IMR-90 (cell line): ENCODE data around the gene PJA2. TPM values are rescaled to one million over a fixed set of nuclear protein-coding genes. Genes with fewer than 3 reads are reported as not detected.

Experiments used
- ATAC-seq: fragments of 200-7000 bp; cut with Tn5 transposase; 2 replicates; pipeline ENCODE4 v1.9.1; 2020; ENCODE audit warnings: low read depth, mild to moderate bottlenecking, moderate library complexity
- BruUV-seq: library from RNA; stranded (reverse); fragments of 400-500 nt; replicated peaks from 2 replicates; lab custom pipeline; 2021; lab: Mats Ljungman, UMichigan
- CTCF ChIA-PET: fragments of 300-600 bp; formaldehyde crosslinking; extraction: SDS; loops from one replicate; lab custom pipeline; 2021; ENCODE audit warnings: antibody characterized with exemption; lab: Yijun Ruan, JAX
- POLR2A ChIA-PET: fragments of 300-600 bp; sonication (Branson Sonifier 250); formaldehyde crosslinking; loops from one replicate; lab custom pipeline; 2022; ENCODE audit warnings: antibody characterized with exemption; ENCODE audit not compliant: unreplicated experiment; lab: Charles Lee
- DNase-seq: peaks from one replicate; pipeline ENCODE4 v3.0.0; 2013
- H2AFZ ChIP-seq: replicated peaks from 2 replicates; pipeline ENCODE3; 2013; ENCODE audit warnings: low read length, mild to moderate bottlenecking; ENCODE audit not compliant: poor library complexity
- H2AK5ac ChIP-seq: 2 replicates; pipeline ENCODE4 v1.6.1; 2013; ENCODE audit warnings: low read depth, low read length, inconsistent platforms
- H2AK9ac ChIP-seq: replicated peaks from 2 replicates; pipeline ENCODE3; 2013; ENCODE audit warnings: mild to moderate bottlenecking, low read depth, low read length, moderate library complexity; ENCODE audit not compliant: poor library complexity
- H2BK120ac ChIP-seq: 2 replicates; pipeline ENCODE4 v1.6.1; 2013; ENCODE audit warnings: low read depth, low read length, inconsistent platforms
- H2BK15ac ChIP-seq: 3 replicates; pipeline ENCODE4 v1.6.1; 2013; ENCODE audit warnings: low read depth, low read length, inconsistent platforms
- H2BK20ac ChIP-seq: 2 replicates; pipeline ENCODE4 v1.6.1; 2013; ENCODE audit warnings: low read depth, mild to moderate bottlenecking, inconsistent platforms, low read length, moderate library complexity
- H2BK5ac ChIP-seq: 2 replicates; pipeline ENCODE4 v1.6.1; 2013; ENCODE audit warnings: mild to moderate bottlenecking, low read depth, low read length, inconsistent platforms; ENCODE audit not compliant: poor library complexity, severe bottlenecking
- H3K14ac ChIP-seq: replicated peaks from 2 replicates; pipeline ENCODE4 v1.6.1; 2013; ENCODE audit warnings: low read depth, low read length, inconsistent platforms
- H3K18ac ChIP-seq: 2 replicates; pipeline ENCODE4 v1.6.1; 2013; ENCODE audit warnings: low read depth, low read length, control low read depth
- H3K23ac ChIP-seq: 2 replicates; pipeline ENCODE4 v1.6.1; 2013; ENCODE audit warnings: low read depth, low read length, inconsistent platforms
- H3K27ac ChIP-seq: 2 replicates; pipeline ENCODE4 v1.5.1; 2013; ENCODE audit warnings: mild to moderate bottlenecking, control low read depth, low read length; ENCODE audit not compliant: insufficient read depth
- H3K27me3 ChIP-seq: 2 replicates; pipeline ENCODE4 v1.6.1; 2013; ENCODE audit warnings: low read length; ENCODE audit not compliant: control insufficient read depth, insufficient read depth
- H3K36me3 ChIP-seq: 2 replicates; pipeline ENCODE4 v1.6.1; 2013; ENCODE audit warnings: low read length, mixed read lengths; ENCODE audit not compliant: control insufficient read depth, insufficient read depth
- H3K4ac ChIP-seq: 2 replicates; pipeline ENCODE4 v1.6.1; 2013; ENCODE audit warnings: low read depth, low read length, inconsistent platforms
- H3K4me1 ChIP-seq: 2 replicates; pipeline ENCODE4 v1.6.1; 2013; ENCODE audit warnings: low read length, mixed read lengths; ENCODE audit not compliant: control insufficient read depth, insufficient read depth
- H3K4me2 ChIP-seq: 2 replicates; pipeline ENCODE4 v1.6.1; 2013; ENCODE audit warnings: low read depth, mild to moderate bottlenecking, control low read depth, low read length, moderate library complexity
- H3K4me3 ChIP-seq: 2 replicates; pipeline ENCODE4 v1.5.1; 2013; ENCODE audit warnings: low read depth, mild to moderate bottlenecking, control low read depth, low read length, moderate library complexity; ENCODE audit not compliant: insufficient read depth
- H3K56ac ChIP-seq: 2 replicates; pipeline ENCODE4 v1.6.1; 2013; ENCODE audit warnings: low read length, inconsistent platforms; ENCODE audit not compliant: insufficient read depth; ENCODE audit errors: extremely low read depth
- H3K79me1 ChIP-seq, 2 experiments: 2 replicates each; pipeline ENCODE4 v1.6.1; 2013; ENCODE audit warnings: low read length in 2 of 2, inconsistent platforms in 1 of 2, low read depth in 1 of 2
- H3K9ac ChIP-seq: 2 replicates; pipeline ENCODE4 v1.6.1; 2013; ENCODE audit warnings: low read depth, low read length, control low read depth
- H3K9me1 ChIP-seq: 2 replicates; pipeline ENCODE4 v1.6.1; 2013; ENCODE audit warnings: low read length, inconsistent platforms; ENCODE audit not compliant: insufficient read depth
- H3K9me3 ChIP-seq: 2 replicates; pipeline ENCODE4 v1.6.1; 2013; ENCODE audit warnings: low read length; ENCODE audit not compliant: control insufficient read depth, insufficient read depth
- H4K20me1 ChIP-seq: 2 replicates; pipeline ENCODE4 v1.6.1; 2013; ENCODE audit warnings: low read length, inconsistent platforms; ENCODE audit not compliant: insufficient read depth
- H4K5ac ChIP-seq: 2 replicates; pipeline ENCODE4 v1.6.1; 2013; ENCODE audit warnings: mild to moderate bottlenecking, low read depth, low read length, control low read depth
- H4K8ac ChIP-seq, 2 experiments: 2 replicates each; pipeline ENCODE4 v1.6.1; 2013; ENCODE audit warnings: low read depth in 2 of 2, low read length in 2 of 2, control low read depth in 1 of 2, inconsistent platforms in 1 of 2
- H4K91ac ChIP-seq: 2 replicates; pipeline ENCODE4 v1.6.1; 2013; ENCODE audit warnings: low read depth, low read length, inconsistent platforms; ENCODE audit not compliant: insufficient read depth
- CEBPB ChIP-seq: IDR thresholded peaks from 2 replicates; pipeline ENCODE4 v1.6.1; 2012; ENCODE audit warnings: low read depth, low read length, improper control_type of control experiment
- FOS ChIP-seq: fragments of 150-350 bp; IDR thresholded peaks from 2 replicates; pipeline ENCODE4 v1.6.1; 2016; ENCODE audit warnings: low read depth, low read length
- WGBS, 2 experiments: methylation state at CpG; one replicate each; pipeline versions ENCODE4 v1.1.5 to v1.1.7; 2013; ENCODE audit warnings: missing lambda C conversion rate in 2 of 2; ENCODE audit not compliant: insufficient read length in 1 of 2; ENCODE audit errors: extremely low coverage in 2 of 2; 5-methylcytosine and 5-hydroxymethylcytosine counted together
- dilution Hi-C: fragments of 300-500 bp; cut with HindIII; formaldehyde crosslinking; loops from one replicate; pipeline ENCODE4 v1.14.3; 2018; ENCODE audit warnings: low sequenced_read_pairs; ENCODE audit not compliant: unreplicated experiment
- in situ Hi-C: fragments of 300-500 bp; cut with MboI; formaldehyde crosslinking; loops from 3 replicates; pipeline ENCODE4 v1.14.3; 2019; ENCODE audit warnings: low sequenced_read_pairs, inconsistent platforms, mixed read lengths
- intact Hi-C: fragments of 100-400 bp; cut with micrococcal nuclease; formaldehyde crosslinking; loops from 2 replicates; pipeline ENCODE4 v1.10.0; 2022
- polyA plus RNA-seq, 3 experiments: library from polyadenylated mRNA; depleted of rRNA; stranded (reverse); fragments of >200 nt; gene quantifications; 2 replicates each; pipeline ENCODE4 v1.2.3, GENCODE V29; 2012; ENCODE audit warnings: low replicate concordance in 1 of 3
- total RNA-seq: library from RNA; depleted of rRNA; stranded (reverse); fragments of >200 nt; gene quantifications from 2 replicates; pipeline ENCODE4 v1.2.3, GENCODE V29; 2012

The PJA2 gene
- total and polyA plus RNA-seq, 2 of the 4 experiments (the other 2 are of a cell fraction), result 42.3 to 70.6 TPM

- Histone ChIP-seq H2BK5ac (no peak overlapping the region), H2BK120ac (no peak overlapping the region), H3K27me3 (no peaks in the 10 kb centered on the region), H3K9ac (no peak overlapping the region), H3K14ac (no peak overlapping the region), H2BK20ac (no peak overlapping the region), H3K18ac (no peak overlapping the region), H3K9me3 (no peaks in the 10 kb centered on the region), H3K79me1 (peaks cover 3 to 55% of the 10 kb centered on the region in 2 experiments), H3K4me3 (no peak overlapping the region), H3K4me1 (peaks cover 5% of the 10 kb centered on the region), H4K8ac (no peak overlapping the region), H3K4ac (no peak overlapping the region), H3K56ac (no peak overlapping the region), H3K23ac (peak overlapping the region; percentile 3; the same call in 1 of the 2 replicates), H2BK15ac (no peak overlapping the region), H3K9me1 (peaks cover 9% of the 10 kb centered on the region), H2AK9ac (no peak overlapping the region), H4K20me1 (peaks cover 59% of the 10 kb centered on the region), H4K91ac (no peak overlapping the region), H3K36me3 (peaks cover 3% of the 10 kb centered on the region), H2AFZ (no peak overlapping the region), H3K4me2 (peak overlapping the region; percentile 29; the same call in 1 of the 2 replicates), H3K27ac (no peak overlapping the region), H4K5ac (no peak overlapping the region), H2AK5ac (no peak overlapping the region)
- no TSS peak for BruUV-seq
- intact Hi-C loops (no loop called here), in situ Hi-C loops (no loop called here), dilution Hi-C loops (no loop called here)
- POLR2A ChIA-PET, result no interaction called here
- TF ChIP-seq CEBPB (no peak), FOS (peak; percentile 47; the same call in 1 of the 2 replicates)
- no peak for ATAC-seq
- WGBS, 2 experiments, result no CpG with 5 or more reads among the region's 2 CpGs
- CTCF ChIA-PET, result no interaction called here
- DNase-seq, result peak; percentile 53
Observed at GRCh38 chr5:109388407-109388806, 21.4 kb downstream of the PJA2 start.
